Stimulated activated CD4-positive, alpha-beta T cell treated with anti-CD3 and anti-CD28 coated beads, Interleukin-12 subunit alpha, Interleukin-12 subunit beta, amount 100 ng/mL, for 4 hours (primary cell): ENCODE results near the gene FAM180A.

Source experiments
- DNase-seq: peaks from one replicate; pipeline ENCODE4 v3.0.0-alpha.2; 2020

FAM180A gene

GRCh38 chr7:135736586-135737305 lies 11.9 kb downstream of the FAM180A start:
- no peak for DNase-seq

GRCh38 chr7:135734343-135734689 lies 14.3 kb downstream of the FAM180A start:
- no peak for DNase-seq

GRCh38 chr7:135733603-135734342 lies 14.8 kb downstream of the FAM180A start:
- no peak for DNase-seq

DNA sequence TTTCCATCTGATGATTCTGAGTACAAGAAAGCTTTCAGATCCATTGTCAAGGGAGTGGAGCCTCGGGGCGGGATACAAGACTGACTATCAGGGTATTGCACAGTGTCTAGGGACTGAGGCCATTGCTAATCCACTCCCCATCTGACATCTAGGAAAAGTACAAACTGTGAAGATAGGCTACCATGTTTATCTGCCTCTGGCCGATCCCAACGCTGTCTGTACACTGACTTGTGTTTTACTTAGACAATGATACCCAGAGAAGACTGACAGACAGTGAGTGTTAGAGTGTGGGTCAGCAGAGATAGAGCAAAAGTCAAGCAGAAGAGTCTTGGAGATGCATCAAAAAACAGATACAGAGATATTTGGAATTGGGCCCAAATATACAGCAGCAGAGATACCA lies 17.5 kb downstream of the FAM180A start:
- DNase-seq: no peak

- DNase-seq: no peak
Observed at GRCh38 chr7:135729230-135729629, 19.4 kb downstream of the FAM180A start.

GRCh38 chr7:135728136-135728669 lies 20.4 kb downstream of the FAM180A start, which contains the start of gene SLC13A4:
TSS of gene SLC13A4 (minus strand) at chr7:135728186. CDS start at chr7:135727496, 690 bp downstream.
- no peak for DNase-seq

DNA sequence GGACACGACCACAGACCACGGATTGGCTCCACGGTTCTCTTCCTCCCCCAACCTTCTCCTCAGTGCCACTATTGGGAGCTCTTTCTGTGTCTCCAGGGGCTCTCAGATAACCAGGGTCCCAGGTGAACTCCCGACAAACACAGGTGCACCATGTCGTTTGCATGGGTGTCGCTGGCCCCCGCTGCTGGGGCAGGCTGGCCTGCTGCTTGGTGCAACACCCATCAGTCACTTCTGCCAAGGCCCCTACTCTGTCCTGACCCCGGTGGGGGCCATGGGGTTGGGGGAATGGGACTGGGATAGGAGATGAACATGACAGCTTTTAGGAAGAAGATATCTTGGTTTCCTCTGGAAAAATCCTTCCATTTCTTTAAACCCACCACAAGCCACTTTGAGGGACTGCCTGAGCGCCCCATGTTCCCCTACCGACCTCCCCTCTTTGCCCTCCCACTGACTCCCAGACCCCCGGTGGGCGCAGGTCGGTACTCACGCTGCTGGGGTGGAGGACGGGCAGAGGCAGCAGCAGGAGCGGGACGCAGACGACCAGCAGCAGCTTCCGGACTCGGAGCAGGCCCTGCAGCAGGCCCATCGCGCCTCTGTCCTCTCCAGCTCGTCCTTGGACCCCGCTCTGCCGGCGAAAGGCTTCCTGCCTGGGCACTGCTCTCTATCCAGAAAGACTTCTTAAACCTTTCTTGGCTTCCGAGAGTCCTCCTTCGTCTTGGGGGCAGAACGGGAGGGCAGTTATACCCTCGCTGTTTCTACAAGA lies 21.5 kb downstream of the FAM180A start:
- no peak for DNase-seq

DNA sequence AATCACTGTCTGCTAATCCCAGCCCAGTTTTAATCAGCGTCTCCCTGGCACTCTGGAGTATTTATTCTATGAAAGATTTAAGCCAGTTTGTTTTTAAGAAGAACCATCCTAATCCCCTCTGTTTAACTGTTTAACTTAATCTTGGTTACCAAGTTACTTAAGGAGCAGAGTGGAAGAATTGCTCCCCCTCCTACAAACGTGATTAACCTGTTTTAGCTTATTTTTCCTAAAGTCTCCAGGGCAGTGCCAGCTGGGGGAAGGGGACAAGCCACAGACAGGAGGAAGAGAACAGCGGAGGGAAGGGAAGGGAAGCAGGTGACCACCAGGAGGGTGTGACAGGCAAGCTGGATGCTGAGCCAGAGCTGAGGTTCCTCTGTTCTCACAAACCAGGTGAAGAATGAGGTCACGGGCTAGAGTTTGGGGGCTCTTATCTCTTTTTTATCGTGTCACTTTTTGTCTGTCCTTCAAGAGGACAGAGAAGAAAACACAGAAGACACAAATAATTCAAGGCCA lies 22.3 kb downstream of the FAM180A start:
- no peak for DNase-seq

GRCh38 chr7:135723411-135723810 lies 25.2 kb downstream of the FAM180A start:
- no peak for DNase-seq

DNA sequence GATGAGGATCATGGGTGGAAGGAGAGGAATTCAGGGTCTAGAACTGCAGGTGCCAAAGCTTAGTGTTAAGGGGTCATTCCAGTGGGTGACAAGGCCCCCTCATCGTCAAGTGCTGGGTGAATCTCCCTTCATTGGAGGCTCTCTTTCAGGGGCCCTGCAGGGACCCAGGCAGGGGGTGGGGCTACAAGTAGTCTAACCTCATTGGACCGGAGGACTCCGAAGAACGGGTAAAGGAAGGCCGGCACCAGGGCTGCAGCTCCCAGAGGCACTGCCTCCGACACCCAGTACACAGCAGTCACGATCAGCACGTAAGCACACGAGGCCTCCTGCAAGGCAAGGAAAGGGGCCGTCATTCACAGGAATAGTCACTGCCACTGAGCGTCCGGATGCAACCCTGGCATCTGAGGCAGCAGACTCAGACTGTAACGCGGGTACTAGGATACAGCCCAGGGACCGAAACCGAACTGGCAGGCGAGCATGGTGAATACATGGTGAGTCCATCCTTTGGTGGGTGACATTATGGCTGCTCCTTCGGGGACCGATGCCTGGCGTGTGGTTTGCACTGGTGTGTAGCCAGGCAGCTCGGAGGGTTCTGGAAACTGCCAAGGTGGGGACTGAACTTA lies 27.3 kb downstream of the FAM180A start:
- DNase-seq: no peak

DNA sequence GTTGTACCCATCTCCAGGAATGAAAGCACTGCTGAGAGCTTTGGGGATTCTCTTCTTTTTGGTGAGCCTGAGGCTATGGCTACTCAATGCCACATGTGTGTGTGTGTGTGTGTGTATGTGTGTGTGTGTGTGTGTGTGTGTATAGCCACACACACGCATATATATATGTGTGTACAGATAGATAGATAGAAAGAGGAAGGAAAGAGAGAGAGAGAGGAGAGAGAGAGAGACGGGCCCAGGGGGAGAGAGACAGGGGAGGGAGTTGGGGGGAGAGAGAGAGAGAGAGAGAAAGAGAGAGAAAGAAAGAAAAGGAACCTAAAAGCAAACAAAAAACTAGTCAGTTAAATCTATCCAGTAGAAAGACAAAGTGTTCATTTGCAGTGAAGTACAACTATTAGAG lies 28.9 kb downstream of the FAM180A start:
- DNase-seq: no peak

- no peak for DNase-seq
Observed at GRCh38 chr7:135718794-135719437, 29.7 kb downstream of the FAM180A start.

GRCh38 chr7:135718219-135718618 lies 30.4 kb downstream of the FAM180A start:
- no peak for DNase-seq

- no peak for DNase-seq
Observed at GRCh38 chr7:135717693-135718092, 30.9 kb downstream of the FAM180A start.

- DNase-seq: no peak
Observed at GRCh38 chr7:135716677-135717238, 31.9 kb downstream of the FAM180A start.

GRCh38 chr7:135715673-135716072 lies 32.9 kb downstream of the FAM180A start:
- no peak for DNase-seq

- no peak for DNase-seq
Observed at GRCh38 chr7:135715055-135715522, 33.5 kb downstream of the FAM180A start.

- no peak for DNase-seq
Observed at GRCh38 chr7:135714534-135715009, 34.0 kb downstream of the FAM180A start.

- DNase-seq: no peak
Observed at GRCh38 chr7:135713836-135714470, 34.7 kb downstream of the FAM180A start.

GRCh38 chr7:135712796-135713195 lies 35.8 kb downstream of the FAM180A start:
- DNase-seq: no peak

DNA sequence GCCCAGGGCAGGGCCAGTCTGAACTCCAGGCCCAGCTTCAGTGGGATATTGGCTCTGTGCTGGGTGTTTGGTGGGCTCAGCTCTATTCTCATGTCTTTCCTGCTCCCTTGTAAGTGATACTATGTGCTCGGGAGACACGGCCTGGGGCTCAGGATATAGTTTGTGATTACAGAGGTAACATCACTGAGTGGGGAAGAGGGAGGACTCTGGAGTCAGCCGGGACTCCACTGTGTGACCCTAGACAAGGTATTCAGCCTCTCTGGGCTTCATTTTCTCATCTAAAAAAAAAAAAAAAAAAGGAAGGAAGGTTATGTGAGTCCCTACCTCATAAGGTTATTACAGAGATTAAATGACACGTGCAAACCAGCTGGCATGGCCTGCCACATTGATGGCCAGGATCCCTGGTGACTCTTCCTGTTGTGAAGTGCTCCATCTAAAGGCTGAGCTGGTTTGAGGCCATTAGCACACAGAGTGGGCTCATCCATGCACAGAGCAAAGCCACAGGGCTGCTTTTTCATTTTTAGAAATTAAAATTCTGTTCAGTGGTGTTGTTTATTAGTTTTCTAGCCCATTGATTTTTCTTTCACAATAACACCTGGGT lies 36.3 kb downstream of the FAM180A start:
- DNase-seq: no peak
